Measurements from ENCODE around the gene PIP.

GRCh38 chr7:143096146-143096545 is 35.7 kb upstream of the PIP start:
- TF ChIP-seq POLR2A (IDR thresholded peaks at IDR 0.05) (no peak), CTCF (IDR thresholded peaks at IDR 0.05) (no peak)

Data from esophagus squamous epithelium (tissue), 4 donors.